Body of pancreas (tissue), 4 donors: ENCODE data around the gene NGEF.

Experiments used
- CTCF ChIP-seq, 7 experiments: fragments of 450-650 bp in 4 of 7; fragments of 200-600 bp in 3 of 7; sonication (generic) in 3 of 7; IDR thresholded peaks; one replicate each; pipeline ENCODE4 v1.5.1; 2016 to 2019; ENCODE audit warnings: antibody characterized with exemption in 7 of 7
- POLR2A ChIP-seq, 3 donors: fragments of 450-650 bp; IDR thresholded peaks; one replicate each; pipeline ENCODE4 v1.6.1; 2016; ENCODE audit warnings: antibody characterized with exemption in 3 of 3, mild to moderate bottlenecking in 2 of 3

DNA sequence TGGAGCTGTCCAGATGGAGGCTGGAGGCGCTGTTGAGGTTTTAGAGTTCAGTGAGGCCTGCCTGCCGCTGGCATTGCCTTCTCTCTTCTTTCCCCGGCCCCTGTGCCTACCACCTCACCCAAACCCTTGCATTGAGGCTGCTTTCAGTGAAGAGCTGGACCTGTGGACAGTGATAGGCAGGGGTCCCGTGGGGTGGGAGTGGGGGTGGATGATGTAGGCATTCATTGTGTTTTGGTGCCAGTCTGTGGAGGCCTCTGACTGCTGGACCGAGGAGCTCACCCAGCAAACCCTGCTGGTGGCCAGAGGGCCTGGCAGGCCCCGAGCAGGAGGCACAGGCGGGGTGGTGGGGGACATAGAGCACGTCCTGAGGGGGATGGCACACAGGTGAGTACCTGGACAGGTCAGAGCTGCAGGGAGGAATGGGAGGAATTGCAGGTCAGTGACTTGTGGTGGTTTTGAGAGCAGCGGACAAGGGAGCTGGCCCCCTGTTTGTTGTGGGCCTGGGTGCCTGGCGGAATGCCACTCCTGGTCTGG is 35.6 kb downstream of the NGEF start:
- TF ChIP-seq CTCF (IDR thresholded peaks at IDR 0.05), result no peak
- no peak for TF ChIP-seq POLR2A (IDR thresholded peaks at IDR 0.05)
